Motor neuron (in vitro differentiated cells): ENCODE measurements around the gene BCAS1. TPM values are rescaled to one million over a fixed set of nuclear protein-coding genes. Genes with fewer than 3 reads are reported as not detected.

Source experiments
- ATAC-seq, 8 experiments: fragments of 200-7000 bp; cut with Tn5 transposase; replicated peaks in 6 of 8; 2 replicates each; pipeline ENCODE4 v1.8.0; 2021; ENCODE audit warnings: mild to moderate bottlenecking in 8 of 8, moderate library complexity in 8 of 8
- H3K27ac ChIP-seq, 2 donors: fragments of 250-450 bp; sonication (Bioruptor Pico); 2 replicates each; pipeline ENCODE4 v1.9.0; 2021; ENCODE audit warnings: antibody characterized with exemption in 2 of 2, mild to moderate bottlenecking in 2 of 2, moderate library complexity in 1 of 2
- H3K4me1 ChIP-seq, 2 donors: fragments of 250-450 bp; sonication (Bioruptor Pico); replicated peaks in 1 of 2; 2 replicates each; pipeline ENCODE4 v1.6.1; 2021; ENCODE audit warnings: antibody characterized with exemption in 2 of 2, mild to moderate bottlenecking in 2 of 2, moderate library complexity in 1 of 2
- H3K4me3 ChIP-seq, 5 donors: fragments of 250-450 bp; sonication (Bioruptor Pico); 2 replicates each; pipeline ENCODE4 v1.9.0; 2021; ENCODE audit warnings: antibody characterized with exemption in 5 of 5, mild to moderate bottlenecking in 5 of 5, moderate library complexity in 4 of 5
- WGBS, 10 experiments: fragments of 450-650 bp; shearing (Covaris generic); methylation state at CpG; one replicate each; pipeline ENCODE4 v1.0.0; 2022; 5-methylcytosine and 5-hydroxymethylcytosine counted together
- in situ Hi-C, 9 experiments: fragments of 400-800 bp; cut with MboI; loops; one replicate each; pipeline ENCODE4 v1.15.0; 2021; ENCODE audit warnings: low sequenced_read_pairs in 9 of 9, low pct_unique_long_range_greater_than_20kb in 2 of 9; ENCODE audit not compliant: unreplicated experiment in 9 of 9
- total RNA-seq, 8 experiments: library from RNA; unstranded; fragments of 300-600 nt; gene quantifications; 2 replicates each; pipeline versions ENCODE4 v1.2.3 to v1.2.4, GENCODE V29; 2022

The BCAS1 gene
- total RNA-seq, 8 experiments from 2014 or later, result 0.05 to 1.3 (median 0.28) TPM

DNA sequence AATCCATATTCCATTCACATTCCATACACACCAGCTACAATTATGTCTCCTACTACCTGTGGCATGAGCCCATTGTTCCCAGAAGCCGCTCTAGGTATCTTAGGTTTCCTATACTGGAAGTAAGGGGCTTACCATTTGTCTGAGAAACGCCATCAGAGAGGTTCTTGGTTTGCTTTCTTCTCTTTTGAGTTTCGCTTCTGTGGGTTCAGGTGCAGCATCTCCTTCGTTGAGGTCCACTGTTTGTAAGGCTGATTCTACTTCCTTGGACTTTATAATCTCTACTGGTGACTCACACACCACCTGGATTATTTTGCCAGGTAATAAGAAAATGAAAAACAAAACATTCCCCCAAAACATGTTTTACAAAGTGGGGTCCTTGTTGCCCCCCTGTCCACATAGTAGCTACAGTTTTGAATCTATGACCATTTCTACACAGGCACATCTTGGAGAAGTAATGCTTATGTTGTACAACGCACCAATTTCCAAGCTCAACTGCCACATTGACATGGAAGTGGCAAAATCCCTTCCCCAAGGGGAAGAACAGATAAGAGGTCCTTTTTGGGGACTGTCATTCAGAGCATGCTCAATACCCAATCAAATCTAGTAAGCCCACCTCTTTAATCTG lies 103.5 kb downstream of the BCAS1 start:
- Histone ChIP-seq H3K4me1 (no peaks in the 10 kb centered on the region), H3K4me3 (no peak overlapping the region), H3K27ac (no peak overlapping the region)
- no peak for ATAC-seq
- in situ Hi-C loops, result loop anchor here in 1 of 9 experiments (25.0 kb wide), 1 partner anchor 95 kb away; the partner anchor contains the start of gene BCAS1
- 69 to 100% (median 86%) methylated on average over 2 to 5 of the region's 5 CpGs; no CpG with 5 or more reads in 1 of the 10 experiments for WGBS, 10 experiments

DNA sequence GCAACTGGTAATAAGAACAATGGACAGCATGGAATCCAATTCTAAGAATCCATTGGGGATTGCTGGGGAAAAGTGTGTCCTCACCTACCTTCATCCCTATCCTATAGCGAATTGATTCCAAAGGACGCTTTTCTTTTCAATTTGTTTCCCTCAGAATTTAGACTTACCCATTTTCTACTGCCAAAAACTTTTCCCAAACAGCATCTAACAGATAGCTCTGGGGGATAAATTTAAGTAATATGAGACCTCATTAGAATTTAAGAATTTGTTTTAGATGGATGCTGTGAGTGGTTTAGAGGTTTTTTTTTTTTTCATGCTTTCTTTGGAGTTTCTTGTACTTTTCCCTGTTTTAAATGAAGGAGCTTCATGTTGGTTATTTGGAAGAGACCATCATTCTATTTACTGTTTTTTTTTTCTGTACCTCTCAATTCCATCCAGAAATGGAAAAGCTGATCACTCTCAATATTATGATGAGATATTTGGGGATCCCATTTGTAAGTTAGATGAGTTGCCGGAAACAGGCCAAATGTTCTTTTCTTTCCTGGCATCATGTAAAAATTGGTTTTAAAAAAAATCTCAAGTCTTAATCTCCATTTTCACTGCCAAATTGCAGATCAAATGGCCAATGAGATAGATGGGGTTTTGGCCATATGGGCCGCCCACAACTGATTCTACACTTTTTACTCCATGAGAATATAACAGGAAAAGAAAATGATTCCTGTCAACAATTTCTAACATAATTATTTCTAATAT lies 105.7 kb downstream of the BCAS1 start:
- Histone ChIP-seq H3K4me3 (no peak overlapping the region), H3K4me1 (no peaks in the 10 kb centered on the region), H3K27ac (no peak overlapping the region)
- in situ Hi-C loops, result loop anchor here in 1 of 9 experiments (25.0 kb wide), 1 partner anchor 98 kb away; the partner anchor contains the start of gene BCAS1
- ATAC-seq, result no peak
- 90 to 100% (median 94%) methylated on average over 2 to 4 of the region's 4 CpGs; no CpG with 5 or more reads in 1 of the 10 experiments for WGBS, 10 experiments

GRCh38 chr20:53964067-53964466 lies 106.3 kb downstream of the BCAS1 start:
- H3K4me1 ChIP-seq, result no peaks in the 10 kb centered on the region

GRCh38 chr20:53963635-53964034 lies 106.8 kb downstream of the BCAS1 start:
- no peak for ATAC-seq
- no peak overlapping the region for H3K4me3 ChIP-seq
- 83 to 95% (median 87%) methylated on average over 5 to 9 of the region's 9 CpGs for WGBS, 10 experiments
- in situ Hi-C loops, result loop anchor here in 1 of 9 experiments (25.0 kb wide), 1 partner anchor 99 kb away; the partner anchor contains the start of gene BCAS1
- H3K27ac ChIP-seq, result no peak overlapping the region
- no peaks in the 10 kb centered on the region for H3K4me1 ChIP-seq

More at GRCh38 chr20:53964067-53964466, 106.3 kb downstream of the BCAS1 start:
- H3K4me3 ChIP-seq, result no peak overlapping the region
- ATAC-seq, result peak in 1 of 8 experiments; percentile 57
- in situ Hi-C loops, result loop anchor here in 1 of 9 experiments (25.0 kb wide), 1 partner anchor 98 kb away; the partner anchor contains the start of gene BCAS1
- H3K27ac ChIP-seq, result no peak overlapping the region
- WGBS, 10 experiments, result 0 to 94% (median 55%) methylated on average over 1 to 3 of the region's 3 CpGs; no CpG with 5 or more reads in 2 of the 10 experiments

DNA sequence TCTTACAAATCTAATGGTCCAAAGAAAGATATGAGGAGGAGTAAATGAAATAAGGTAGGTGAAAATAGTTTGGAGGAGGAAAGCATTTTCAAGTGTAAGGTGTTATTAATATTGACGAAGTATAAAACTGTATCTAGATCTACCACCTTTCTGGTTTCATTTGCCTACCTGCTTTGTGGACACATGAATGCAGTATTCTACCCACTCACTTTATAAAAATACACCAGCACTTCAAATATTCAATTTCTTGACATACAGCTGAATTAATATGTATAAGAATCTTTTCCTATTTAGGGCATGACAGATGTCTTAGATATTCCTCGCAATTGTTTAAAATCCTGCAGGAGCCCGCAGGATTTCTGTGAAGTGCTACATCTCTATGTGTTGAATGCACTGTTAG lies 108.0 kb downstream of the BCAS1 start:
- 80 to 100% (median 100%) methylated on average over 1 to 3 of the region's 3 CpGs for WGBS, 10 experiments
- Histone ChIP-seq H3K4me3 (no peak overlapping the region), H3K27ac (no peak overlapping the region), H3K4me1 (no peaks in the 10 kb centered on the region)
- ATAC-seq, result no peak
- in situ Hi-C loops, result loop anchor here in 1 of 9 experiments (25.0 kb wide), 1 partner anchor 100 kb away; the partner anchor contains the start of gene BCAS1

DNA sequence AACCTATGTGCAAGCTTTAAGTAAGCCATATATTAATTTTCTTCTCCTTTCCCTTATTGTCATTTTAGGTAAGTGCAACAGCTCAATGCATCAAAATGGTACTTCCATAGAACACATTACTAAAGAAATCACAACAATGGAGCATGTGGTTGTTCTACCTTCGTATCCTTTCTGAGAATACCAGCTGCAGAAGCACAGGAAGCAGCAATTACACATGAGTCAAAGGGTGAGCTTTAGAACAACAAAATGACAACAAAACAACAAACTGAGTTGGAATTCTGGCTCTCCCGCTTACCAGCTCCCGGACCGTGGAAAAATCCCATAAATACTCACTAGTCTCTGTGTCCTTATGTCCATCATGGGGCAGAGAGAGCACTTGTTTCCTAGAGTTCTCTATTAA lies 108.9 kb downstream of the BCAS1 start:
- in situ Hi-C loops, result loop anchor here in 1 of 9 experiments (25.0 kb wide), 1 partner anchor 101 kb away; the partner anchor contains the start of gene BCAS1

GRCh38 chr20:53960579-53961272 lies 109.7 kb downstream of the BCAS1 start:
- ATAC-seq, result peak in 1 of 8 experiments; percentile 54
- H3K4me1 ChIP-seq, result no peaks in the 10 kb centered on the region
- no peak overlapping the region for H3K27ac ChIP-seq
- in situ Hi-C loops, result loop anchor here in 1 of 9 experiments (25.0 kb wide), 1 partner anchor 102 kb away; the partner anchor contains the start of gene BCAS1
- 17 to 100% (median 49%) methylated on average over 1 to 2 of the region's 2 CpGs for WGBS, 10 experiments
- H3K4me3 ChIP-seq, result no peak overlapping the region

More for the DNA sequence above, 108.9 kb downstream of the BCAS1 start:
- 0 to 100% (median 78%) methylated on average over 1 to 2 of the region's 4 CpGs for WGBS, 10 experiments
- H3K4me1 ChIP-seq, result no peaks in the 10 kb centered on the region
- H3K4me3 ChIP-seq, result no peak overlapping the region
- no peak overlapping the region for H3K27ac ChIP-seq
- no peak for ATAC-seq

DNA sequence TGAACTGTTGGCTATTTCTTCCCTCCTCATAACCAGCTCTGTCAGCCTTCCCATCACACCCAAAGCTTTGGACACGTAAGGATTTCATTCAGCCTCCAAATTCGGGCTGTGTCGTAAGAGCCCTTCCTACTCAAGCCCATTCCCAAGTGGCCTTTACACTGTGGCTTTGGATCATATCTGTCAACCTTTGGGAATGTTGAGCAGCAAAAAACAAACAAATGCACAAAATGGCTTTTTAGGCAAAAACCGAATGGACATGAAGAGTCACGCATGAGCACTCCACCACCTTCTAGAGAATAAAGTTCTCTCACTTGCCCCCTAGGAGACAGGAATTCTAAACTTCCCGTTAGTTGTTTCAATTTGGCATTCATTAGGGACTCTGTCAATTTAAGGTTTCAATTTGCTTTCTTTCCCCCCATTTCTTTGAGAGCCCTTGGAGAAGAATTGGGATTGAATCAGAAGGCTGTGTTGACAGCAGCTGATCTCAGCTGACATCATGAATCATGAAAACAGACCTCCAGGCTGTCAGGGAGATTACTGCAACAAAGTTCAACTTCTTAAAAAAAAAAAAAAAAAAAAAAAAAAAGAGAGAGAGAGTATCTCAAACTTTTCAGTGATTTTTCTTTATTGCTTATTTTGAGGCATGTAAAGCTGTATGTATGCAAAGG lies 110.3 kb downstream of the BCAS1 start:
- Histone ChIP-seq H3K27ac (no peak overlapping the region), H3K4me3 (no peak overlapping the region), H3K4me1 (no peaks in the 10 kb centered on the region)
- in situ Hi-C loops, result loop anchor here in 2 of 9 experiments (10.0 to 25.0 kb wide), 2 partner anchors 102 to 105 kb away; partner anchors contain the start of gene BCAS1 (in 1 of the 2)
- 16 to 90% (median 70%) methylated on average over 1 to 6 of the region's 6 CpGs for WGBS, 10 experiments
- peak in 2 of 8 experiments; percentile 70 to 73 for ATAC-seq

- H3K4me3 ChIP-seq, result no peak overlapping the region
- WGBS, 10 experiments, result 19 to 100% (median 76%) methylated on average over 1 to 5 of the region's 5 CpGs; no CpG with 5 or more reads in 1 of the 10 experiments
- in situ Hi-C loops, result loop anchor here in 2 of 9 experiments (10.0 to 25.0 kb wide), 2 partner anchors 104 to 107 kb away; partner anchors contain the start of gene BCAS1 (in 1 of the 2)
- no peaks in the 10 kb centered on the region for H3K4me1 ChIP-seq
- ATAC-seq, result no peak
- H3K27ac ChIP-seq, result no peak overlapping the region
These were observed 112.1 kb downstream of the BCAS1 start for GRCh38 chr20:53958260-53958659.

DNA sequence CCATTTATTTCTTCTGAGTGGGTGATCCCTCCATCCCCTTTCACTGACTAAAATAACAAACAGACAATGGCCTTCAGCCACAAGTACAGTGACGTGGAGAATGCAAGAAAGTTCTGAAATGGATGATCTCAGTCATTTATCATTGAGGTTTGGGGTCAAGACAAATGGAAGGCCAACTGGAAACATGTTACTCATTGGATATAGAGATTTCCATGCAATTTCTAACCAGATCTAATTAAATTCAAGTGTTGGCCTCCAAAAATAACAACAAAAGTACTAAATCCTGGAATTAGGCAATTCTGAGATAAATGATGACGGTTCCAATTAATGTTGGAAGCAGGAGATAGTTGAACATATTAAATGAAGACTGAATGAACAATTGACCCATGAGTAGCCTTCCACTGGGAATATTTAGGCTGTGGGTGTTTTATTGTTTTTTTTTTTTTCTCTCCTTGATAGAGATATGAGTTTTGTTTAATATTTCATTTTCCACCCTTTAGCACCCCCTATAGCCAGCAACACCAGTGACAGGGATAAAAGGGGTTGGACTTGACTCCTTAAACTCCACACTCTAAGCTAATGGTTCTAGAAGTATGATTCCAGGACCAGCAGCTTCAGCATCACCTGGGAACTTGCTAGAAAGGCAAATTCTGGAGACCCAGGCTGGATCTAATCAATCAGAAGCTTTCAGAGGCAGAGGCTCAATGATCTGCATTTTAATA lies 112.8 kb downstream of the BCAS1 start:
- no peak for ATAC-seq
- 29 to 100% (median 72%) methylated on average over 1 to 2 of the region's 2 CpGs for WGBS, 10 experiments

GRCh38 chr20:53956013-53956715 lies 114.2 kb downstream of the BCAS1 start:
- ATAC-seq, result no peak
- Histone ChIP-seq H3K4me3 (no peak overlapping the region), H3K27ac (no peak overlapping the region), H3K4me1 (no peaks in the 10 kb centered on the region)
- 72 to 100% (median 93%) methylated on average over 2 to 4 of the region's 4 CpGs; no CpG with 5 or more reads in 1 of the 10 experiments for WGBS, 10 experiments
- in situ Hi-C loops, result loop anchor here in 2 of 9 experiments (10.0 to 25.0 kb wide), 2 partner anchors 106 to 109 kb away; partner anchors contain the start of gene BCAS1 (in 1 of the 2)

More for the DNA sequence above, 112.8 kb downstream of the BCAS1 start:
- in situ Hi-C loops, result loop anchor here in 2 of 9 experiments (10.0 to 25.0 kb wide), 2 partner anchors 105 to 107 kb away; partner anchors contain the start of gene BCAS1 (in 1 of the 2)
- Histone ChIP-seq H3K4me3 (no peak overlapping the region), H3K27ac (no peak overlapping the region), H3K4me1 (no peaks in the 10 kb centered on the region)
